BLaER1 (cell line): ENCODE data around the gene THEM4.

Source experiments
- H3K27ac ChIP-seq: shearing (Covaris generic); formaldehyde crosslinking; 2 replicates; pipeline ENCODE4 v1.8.1; 2022
- H3K27me3 ChIP-seq: shearing (Covaris generic); formaldehyde crosslinking; 2 replicates; pipeline ENCODE4 v1.8.1; 2022
- H3K36me3 ChIP-seq: shearing (Covaris generic); formaldehyde crosslinking; 2 replicates; pipeline ENCODE4 v1.8.1; 2022
- H3K4me1 ChIP-seq: shearing (Covaris generic); formaldehyde crosslinking; 2 replicates; pipeline ENCODE4 v1.8.1; 2022
- H3K4me2 ChIP-seq: shearing (Covaris generic); formaldehyde crosslinking; 2 replicates; pipeline ENCODE4 v1.8.1; 2022
- H3K4me3 ChIP-seq: shearing (Covaris generic); formaldehyde crosslinking; 2 replicates; pipeline ENCODE4 v1.8.1; 2022
- H3K9ac ChIP-seq: shearing (Covaris generic); formaldehyde crosslinking; 2 replicates; pipeline ENCODE4 v1.8.1; 2022
- H3K9me3 ChIP-seq: shearing (Covaris generic); formaldehyde crosslinking; 2 replicates; pipeline ENCODE4 v1.8.1; 2022
- H4K20me1 ChIP-seq: shearing (Covaris generic); formaldehyde crosslinking; 2 replicates; pipeline ENCODE4 v1.8.1; 2022
- Cebpa-rat ChIP-seq: shearing (Covaris generic); IDR thresholded peaks from 2 replicates; pipeline ENCODE4 v1.8.1; 2022

The THEM4 gene

DNA sequence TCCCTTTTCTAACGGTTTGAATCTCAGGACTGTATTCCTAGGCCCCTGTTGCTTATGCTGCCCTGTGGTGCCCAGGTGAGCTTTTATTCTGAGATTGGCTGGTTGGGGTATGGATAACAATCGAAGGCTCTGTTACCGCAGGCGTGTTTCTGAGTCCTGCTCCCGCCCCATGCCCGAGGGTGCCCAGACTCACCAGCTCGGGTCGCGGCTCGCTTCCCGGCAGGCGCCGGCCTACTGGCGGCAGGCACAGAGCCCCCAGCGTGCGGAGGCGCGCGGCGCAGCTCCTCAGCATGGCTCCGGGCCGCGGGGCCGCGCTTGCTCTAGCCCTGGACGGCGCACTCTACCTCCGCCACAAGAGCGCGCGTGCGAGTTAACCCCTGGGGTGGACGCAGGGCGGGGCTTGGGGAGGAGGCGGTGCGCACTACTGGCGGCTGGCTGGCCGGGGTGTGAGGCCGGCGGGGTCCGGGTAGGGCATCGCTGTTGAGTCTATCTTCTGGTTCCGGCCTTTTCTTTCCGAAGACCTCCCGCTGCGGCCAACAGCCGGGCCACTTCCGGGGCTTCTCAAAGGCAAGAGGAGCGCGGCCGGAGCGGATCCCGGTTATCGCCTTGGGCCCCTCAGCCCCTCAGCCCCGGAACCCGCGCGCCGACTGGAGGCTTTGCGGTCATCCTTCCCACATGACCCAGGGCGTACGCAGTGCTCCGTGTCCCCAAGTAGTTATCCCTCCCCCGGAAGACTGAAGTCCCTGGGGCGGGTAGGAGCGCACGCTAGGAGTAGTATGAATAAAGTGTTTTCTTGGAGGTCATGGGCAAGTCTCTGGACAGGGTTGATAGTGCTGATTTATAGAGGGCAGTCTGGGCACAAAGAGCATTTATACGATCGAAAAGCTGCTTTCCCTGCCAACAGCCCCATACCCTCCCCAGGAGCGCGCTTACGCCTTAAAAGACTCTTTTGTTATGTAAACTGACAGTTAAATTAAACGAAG, at the start of gene THEM4:
Gene THEM4 (minus strand): TSS at position 345 of the 983 bp plus-strand sequence. CDS start 53 bp downstream, at position 292.
- Histone ChIP-seq H3K4me3 (no peak within 1 kb of the TSS), H3K9me3 (peaks cover 75% of the 10 kb centered on the region), H4K20me1 (no peaks in the 10 kb centered on the region), H3K4me1 (no peaks in the 10 kb centered on the region), H3K4me2 (no peak within 1 kb of the TSS), H3K36me3 (no peaks in the 10 kb centered on the region), H3K27me3 (no peaks in the 10 kb centered on the region), H3K9ac (no peak within 1 kb of the TSS), H3K27ac (no peak within 1 kb of the TSS)
- TF ChIP-seq Cebpa-rat, result no peak

DNA sequence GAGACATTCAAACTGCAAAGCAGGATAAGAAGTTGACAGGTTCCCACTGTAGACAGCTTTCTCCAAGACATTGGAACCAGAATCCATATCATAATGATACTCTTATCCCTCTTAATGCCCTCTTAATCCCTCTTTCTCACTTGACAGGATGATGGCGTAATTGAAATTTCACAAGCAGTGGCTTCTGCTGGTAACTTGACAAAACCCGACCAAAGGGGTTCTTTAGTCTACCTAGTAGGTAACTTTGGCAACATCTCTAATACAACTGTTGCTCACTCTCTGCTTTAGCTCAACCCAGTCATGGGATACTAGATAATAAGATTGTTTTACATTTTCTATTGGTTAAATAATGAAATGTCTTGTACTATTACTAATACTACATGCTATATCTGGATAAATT, 49.6 kb upstream of the THEM4 start:
- H3K27me3 ChIP-seq, result no peaks in the 10 kb centered on the region
- no peaks in the 10 kb centered on the region for H3K4me1 ChIP-seq
- H3K9me3 ChIP-seq, result no peaks in the 10 kb centered on the region
- no peak overlapping the region for H3K27ac ChIP-seq
- no peaks in the 10 kb centered on the region for H3K36me3 ChIP-seq
- no peaks in the 10 kb centered on the region for H4K20me1 ChIP-seq
- H3K4me2 ChIP-seq, result no peak overlapping the region
- no peak for TF ChIP-seq Cebpa-rat
- no peak overlapping the region for H3K4me3 ChIP-seq
- no peak overlapping the region for H3K9ac ChIP-seq

DNA sequence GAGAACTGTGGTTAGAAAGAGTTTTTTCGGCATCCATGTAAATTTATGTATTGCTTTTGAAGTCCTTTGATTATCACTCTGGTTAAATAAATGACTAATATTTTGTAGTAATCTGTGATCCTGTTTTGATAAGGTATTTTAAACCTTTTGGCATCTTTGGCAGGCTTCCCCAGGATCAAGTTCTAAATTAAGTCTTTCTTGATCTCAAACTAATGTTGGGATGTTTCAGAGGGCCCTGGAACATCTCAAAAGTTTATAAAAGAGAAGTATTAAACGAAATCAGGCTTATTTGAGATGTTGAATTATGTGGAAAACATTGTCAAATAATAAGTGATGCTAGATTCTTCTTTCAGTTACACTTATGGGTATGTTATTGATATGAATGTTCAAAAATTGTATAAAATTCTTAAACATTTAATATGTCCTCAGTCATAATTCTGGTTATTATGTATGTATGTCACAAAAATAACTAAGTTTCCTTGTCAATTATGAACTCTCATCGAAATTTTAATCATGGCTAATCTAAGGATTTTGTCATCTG, 47.7 kb upstream of the THEM4 start:
- Histone ChIP-seq H3K4me3 (no peak overlapping the region), H3K27ac (no peak overlapping the region), H3K9me3 (no peaks in the 10 kb centered on the region), H3K36me3 (no peaks in the 10 kb centered on the region), H3K4me2 (no peak overlapping the region), H4K20me1 (no peaks in the 10 kb centered on the region), H3K27me3 (no peaks in the 10 kb centered on the region), H3K9ac (no peak overlapping the region), H3K4me1 (no peaks in the 10 kb centered on the region)
- no peak for TF ChIP-seq Cebpa-rat

DNA sequence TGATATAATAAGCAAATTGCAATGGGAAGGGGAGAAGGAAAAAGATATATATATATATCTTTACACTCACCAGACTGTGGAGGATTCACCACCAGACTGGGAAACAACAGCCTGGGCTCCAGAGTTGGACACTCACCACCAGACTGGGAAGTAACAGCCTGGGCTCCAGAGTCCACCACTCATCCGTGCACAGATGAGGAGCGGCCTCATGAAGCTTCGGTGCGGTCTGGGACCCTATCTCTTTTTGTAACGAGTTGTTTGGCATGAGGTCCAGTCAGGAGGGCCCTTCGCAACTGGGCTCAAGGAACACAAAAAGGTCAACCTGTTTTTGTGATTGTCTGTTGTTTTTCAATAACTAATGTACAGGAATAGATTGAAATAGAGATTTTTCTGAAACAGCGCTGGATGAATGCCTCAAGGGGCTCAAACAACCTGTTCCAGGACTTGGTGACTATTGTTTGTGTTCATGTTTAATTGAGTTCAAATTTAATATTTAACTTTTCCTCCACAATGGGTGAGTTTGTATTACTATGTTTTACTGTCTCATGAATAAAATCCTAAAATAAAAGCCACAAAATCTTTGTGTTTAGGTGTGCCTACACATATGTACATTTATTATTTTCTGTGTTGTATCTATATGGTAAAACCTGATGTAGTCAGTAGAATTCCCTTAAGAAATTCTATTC, 44.2 kb upstream of the THEM4 start:
- Histone ChIP-seq H3K4me2 (no peak overlapping the region), H3K9me3 (no peaks in the 10 kb centered on the region), H3K27me3 (no peaks in the 10 kb centered on the region), H3K36me3 (no peaks in the 10 kb centered on the region), H3K27ac (no peak overlapping the region), H3K9ac (no peak overlapping the region), H4K20me1 (no peaks in the 10 kb centered on the region), H3K4me3 (no peak overlapping the region), H3K4me1 (no peaks in the 10 kb centered on the region)
- no peak for TF ChIP-seq Cebpa-rat

DNA sequence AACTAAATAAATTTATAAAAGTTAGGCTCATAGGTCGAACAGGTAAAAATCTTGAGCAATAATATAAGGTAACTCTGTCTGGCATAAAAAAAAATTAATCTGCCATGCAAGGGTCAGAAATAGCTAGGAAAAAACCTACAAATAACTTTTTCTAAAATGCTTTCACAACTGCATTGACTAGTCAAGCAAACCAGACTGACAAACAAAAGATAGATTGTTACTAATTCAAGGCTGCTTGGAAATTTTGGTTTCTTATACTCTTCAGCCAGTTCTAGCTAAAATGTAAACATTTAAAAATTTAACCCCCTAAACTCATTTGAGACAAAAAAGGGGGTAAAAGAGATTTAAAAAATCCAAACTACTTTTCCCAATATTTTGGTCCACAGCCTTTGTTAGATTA, 43.5 kb upstream of the THEM4 start:
- no peaks in the 10 kb centered on the region for H3K4me1 ChIP-seq
- no peak overlapping the region for H3K4me2 ChIP-seq
- H3K27me3 ChIP-seq, result no peaks in the 10 kb centered on the region
- H4K20me1 ChIP-seq, result no peaks in the 10 kb centered on the region
- no peaks in the 10 kb centered on the region for H3K36me3 ChIP-seq
- no peak for TF ChIP-seq Cebpa-rat
- H3K4me3 ChIP-seq, result no peak overlapping the region
- no peak overlapping the region for H3K9ac ChIP-seq
- H3K27ac ChIP-seq, result no peak overlapping the region
- H3K9me3 ChIP-seq, result no peaks in the 10 kb centered on the region

DNA sequence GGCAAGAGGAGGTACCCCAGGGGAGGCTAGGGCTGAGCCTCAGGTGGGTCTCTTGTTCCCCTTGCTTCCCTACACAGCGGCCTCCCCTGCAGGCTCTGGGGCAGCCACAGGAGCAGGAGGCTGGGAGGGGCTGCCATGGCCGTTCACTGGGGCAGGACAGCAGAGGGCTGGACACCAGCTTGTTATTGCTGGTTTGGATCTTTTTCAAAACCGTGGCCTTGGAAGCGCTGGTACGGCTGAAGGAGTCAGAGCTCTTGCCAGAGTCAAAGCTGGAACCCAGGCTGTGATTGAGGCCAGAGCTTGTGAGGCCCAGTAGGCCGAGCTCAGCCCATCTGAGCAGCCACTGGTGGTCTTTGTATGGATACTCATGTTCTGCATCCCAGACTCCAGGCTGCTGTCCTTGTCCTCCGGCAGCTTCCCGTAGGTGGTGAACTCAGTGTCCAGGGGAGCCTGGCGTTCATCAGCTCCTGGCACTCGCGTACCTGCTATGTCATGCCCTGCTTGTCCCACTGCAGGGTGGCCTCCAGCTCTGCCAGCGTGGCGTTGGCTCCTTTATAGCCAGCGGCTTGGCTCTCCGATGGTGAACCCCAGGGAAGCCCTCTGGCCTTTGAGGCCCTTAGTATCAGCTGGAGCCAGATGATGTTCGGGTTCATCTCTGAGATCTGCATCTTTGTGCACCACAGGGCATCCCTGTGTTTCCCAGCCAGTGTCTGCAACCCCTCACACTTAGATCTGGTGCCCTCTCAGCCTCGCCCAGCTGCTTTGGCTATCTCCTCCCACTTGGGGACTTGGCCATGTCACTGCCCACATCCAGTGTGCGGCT, 40.3 kb upstream of the THEM4 start:
- Histone ChIP-seq H3K27me3 (no peaks in the 10 kb centered on the region), H3K4me2 (no peak overlapping the region), H4K20me1 (no peaks in the 10 kb centered on the region), H3K36me3 (no peaks in the 10 kb centered on the region), H3K4me3 (no peak overlapping the region), H3K4me1 (peaks cover 7% of the 10 kb centered on the region; the same call in 1 of the 2 replicates), H3K9me3 (no peaks in the 10 kb centered on the region), H3K9ac (no peak overlapping the region), H3K27ac (no peak overlapping the region)
- TF ChIP-seq Cebpa-rat, result no peak

DNA sequence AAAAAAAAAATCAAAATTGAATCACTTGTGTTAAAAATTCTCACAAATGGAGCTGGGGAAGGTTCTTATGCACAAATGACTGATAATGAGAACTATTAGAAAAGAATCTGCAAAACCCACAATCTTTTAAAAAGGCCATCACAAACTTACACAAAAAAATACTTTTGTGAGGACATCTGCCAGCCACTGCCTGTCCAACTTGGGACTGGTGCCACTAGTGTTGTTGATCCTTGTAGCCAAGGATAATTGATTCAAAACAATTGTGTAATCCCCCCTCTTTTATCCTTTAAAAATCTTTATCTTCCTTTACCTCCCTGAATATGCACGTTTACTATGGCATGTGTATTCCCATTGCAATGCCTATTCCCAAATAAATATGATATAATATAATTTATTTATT, 39.2 kb upstream of the THEM4 start:
- no peak overlapping the region for H3K4me2 ChIP-seq
- H3K4me1 ChIP-seq, result peaks cover 7% of the 10 kb centered on the region; the same call in 1 of the 2 replicates
- no peak overlapping the region for H3K9ac ChIP-seq
- H4K20me1 ChIP-seq, result no peaks in the 10 kb centered on the region
- no peak for TF ChIP-seq Cebpa-rat
- no peaks in the 10 kb centered on the region for H3K27me3 ChIP-seq
- H3K4me3 ChIP-seq, result no peak overlapping the region
- H3K9me3 ChIP-seq, result no peaks in the 10 kb centered on the region
- no peak overlapping the region for H3K27ac ChIP-seq
- H3K36me3 ChIP-seq, result no peaks in the 10 kb centered on the region

DNA sequence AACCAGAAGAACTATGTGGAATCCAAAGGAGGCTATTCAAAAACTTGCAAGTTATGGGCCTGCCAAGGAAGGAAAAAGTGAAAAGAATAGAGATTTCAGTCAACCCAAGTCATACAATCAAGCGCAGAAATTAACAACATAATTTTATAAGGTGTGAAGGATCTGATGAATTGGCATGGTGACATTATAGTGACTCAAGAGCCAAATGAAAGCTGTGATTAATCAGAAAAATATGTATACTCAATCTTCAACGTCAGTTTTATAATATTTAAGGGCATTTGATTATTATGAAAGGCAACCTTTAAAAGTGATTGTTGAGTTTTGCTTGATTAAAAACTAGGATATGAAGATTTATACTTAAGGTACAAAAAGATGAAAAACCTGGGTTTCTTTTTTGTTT, 37.8 kb upstream of the THEM4 start:
- no peak overlapping the region for H3K4me3 ChIP-seq
- H3K9me3 ChIP-seq, result no peaks in the 10 kb centered on the region
- no peaks in the 10 kb centered on the region for H4K20me1 ChIP-seq
- TF ChIP-seq Cebpa-rat, result no peak
- H3K4me1 ChIP-seq, result peaks cover 7% of the 10 kb centered on the region; the same call in 1 of the 2 replicates
- H3K4me2 ChIP-seq, result no peak overlapping the region
- H3K9ac ChIP-seq, result no peak overlapping the region
- H3K36me3 ChIP-seq, result no peaks in the 10 kb centered on the region
- H3K27ac ChIP-seq, result no peak overlapping the region
- H3K27me3 ChIP-seq, result no peaks in the 10 kb centered on the region
